Left renal cortex interstitium (tissue), 4 donors: Measurements from ENCODE around the gene ZNF319. TPM values are rescaled to one million over a fixed set of nuclear protein-coding genes. Genes with fewer than 3 reads are reported as not detected.

ENCODE experiments used
- polyA plus RNA-seq, 4 donors: library from polyadenylated mRNA; unstranded; fragments of 120-200 nt; gene quantifications; one replicate each; pipeline ENCODE4 v1.2.1, GENCODE V29; 2013; ENCODE audit not compliant: insufficient read length in 4 of 4

The ZNF319 gene
- polyA plus RNA-seq, 4 donors, result 8.9 to 14.6 (median 11.6) TPM

Other genes starting within 250 kb of the ZNF319 start
- 10 to 100 TPM; 43.6 to 86.5 (median 69.3) TPM for gene KIFC3, start 198.2 kb downstream of the ZNF319 start, polyA plus RNA-seq
- gene CNGB1, start 29.5 kb downstream of the ZNF319 start, polyA plus RNA-seq, result under 1 TPM in 2 of 4 donors, not detected in 2; 0.03 to 0.08 TPM
- gene USB1, start 735 bp upstream of the ZNF319 start, polyA plus RNA-seq, result 10 to 100 TPM; 20.8 to 30.1 (median 22.0) TPM
- gene MMP15, start 25.1 kb upstream of the ZNF319 start, polyA plus RNA-seq, result 10 to 100 TPM; 12.8 to 19.9 (median 16.3) TPM
- 10 to 100 TPM; 63.4 to 75.9 (median 67.7) TPM for gene CFAP20, start 128.7 kb upstream of the ZNF319 start, polyA plus RNA-seq
- 10 to 100 TPM; 54.0 to 70.9 (median 66.4) TPM for gene CSNK2A2, start 197.4 kb upstream of the ZNF319 start, polyA plus RNA-seq